Amniotic epithelial cell (primary cell): ENCODE results near the gene DAB2IP.

Source experiments
- DNase-seq: peaks from one replicate; pipeline ENCODE4 v3.0.0-alpha.2; 2010; ENCODE audit warnings: low read depth

DAB2IP gene

GRCh38 chr9:121744687-121745395, 93.4 kb downstream of the DAB2IP start:
- peak; percentile 14 for DNase-seq

DNA sequence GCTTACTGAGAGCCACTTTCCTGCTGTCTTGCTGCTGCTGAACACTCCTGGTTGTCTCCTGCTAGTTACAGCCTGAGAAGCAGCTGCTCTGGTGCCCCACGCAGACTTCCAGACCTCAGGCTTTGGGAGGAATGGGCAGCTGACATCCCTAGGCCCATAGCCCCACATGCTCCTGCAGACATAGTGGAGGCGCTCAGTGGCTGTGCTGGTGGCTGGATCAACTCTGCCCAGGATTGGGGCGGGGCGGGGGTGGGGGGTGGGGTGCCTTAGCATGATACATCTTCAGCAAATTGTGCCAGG, 93.9 kb downstream of the DAB2IP start:
- DNase-seq = no peak

GRCh38 chr9:121746411-121746810, 95.0 kb downstream of the DAB2IP start:
- no peak for DNase-seq

- no peak for DNase-seq
These were observed 95.4 kb downstream of the DAB2IP start for GRCh38 chr9:121746866-121747265.

GRCh38 chr9:121748074-121748473, 96.6 kb downstream of the DAB2IP start:
- no peak for DNase-seq

DNA sequence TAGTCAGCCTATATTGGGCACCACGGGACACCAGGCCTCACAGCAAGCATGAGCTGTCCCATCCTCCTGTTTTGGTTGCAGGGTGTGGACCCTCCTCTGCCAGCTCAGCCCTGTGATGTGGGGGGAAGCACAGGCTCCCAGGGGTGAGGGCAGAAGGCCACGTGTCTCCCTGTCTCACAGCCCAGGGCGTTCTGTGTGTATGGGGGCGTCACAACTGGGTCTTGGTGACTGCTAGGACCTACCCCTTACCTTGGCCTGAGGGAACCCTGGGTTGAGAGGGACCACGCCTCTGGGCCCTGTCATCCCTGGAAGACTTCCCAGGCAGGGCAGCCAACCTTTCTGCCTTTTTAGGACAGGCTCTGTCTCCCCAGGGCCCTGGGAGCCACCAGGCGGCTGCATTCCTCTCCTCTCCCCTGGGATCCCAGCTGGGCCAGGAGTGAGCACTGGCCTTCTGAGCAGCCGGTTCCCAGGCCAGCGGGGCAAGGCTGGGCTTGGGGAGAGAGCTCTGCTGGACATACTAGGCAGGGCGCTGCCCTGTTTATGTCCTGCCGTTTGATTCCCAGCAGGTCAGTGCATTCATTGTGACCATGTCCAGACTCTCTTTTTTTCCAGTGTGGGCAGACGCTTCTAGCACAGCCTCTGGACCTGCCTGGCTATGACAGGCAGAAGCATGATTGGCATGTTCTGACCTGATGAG, 97.4 kb downstream of the DAB2IP start:
- no peak for DNase-seq

DNA sequence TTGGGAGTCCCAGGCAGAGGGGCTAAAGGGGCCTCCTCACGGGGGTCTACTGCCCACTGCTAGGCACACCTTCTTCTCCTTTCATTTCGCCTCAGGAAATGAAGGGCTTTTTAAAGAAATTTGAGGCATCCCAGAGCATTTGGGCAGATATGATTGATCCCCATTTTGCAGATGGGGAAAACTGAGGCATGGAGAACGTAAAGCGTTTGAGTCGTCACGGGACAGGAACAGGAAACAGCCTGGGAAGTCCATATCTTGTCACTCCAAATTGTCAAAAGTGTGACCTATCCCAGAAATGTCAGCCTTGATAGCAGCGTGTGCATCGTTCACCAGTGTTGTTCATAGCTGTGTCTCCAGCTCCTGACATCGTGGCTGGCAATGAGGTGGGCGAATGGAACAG, 98.2 kb downstream of the DAB2IP start:
- DNase-seq = no peak

- DNase-seq = no peak
These were observed 98.9 kb downstream of the DAB2IP start for GRCh38 chr9:121750259-121750714.

DNA sequence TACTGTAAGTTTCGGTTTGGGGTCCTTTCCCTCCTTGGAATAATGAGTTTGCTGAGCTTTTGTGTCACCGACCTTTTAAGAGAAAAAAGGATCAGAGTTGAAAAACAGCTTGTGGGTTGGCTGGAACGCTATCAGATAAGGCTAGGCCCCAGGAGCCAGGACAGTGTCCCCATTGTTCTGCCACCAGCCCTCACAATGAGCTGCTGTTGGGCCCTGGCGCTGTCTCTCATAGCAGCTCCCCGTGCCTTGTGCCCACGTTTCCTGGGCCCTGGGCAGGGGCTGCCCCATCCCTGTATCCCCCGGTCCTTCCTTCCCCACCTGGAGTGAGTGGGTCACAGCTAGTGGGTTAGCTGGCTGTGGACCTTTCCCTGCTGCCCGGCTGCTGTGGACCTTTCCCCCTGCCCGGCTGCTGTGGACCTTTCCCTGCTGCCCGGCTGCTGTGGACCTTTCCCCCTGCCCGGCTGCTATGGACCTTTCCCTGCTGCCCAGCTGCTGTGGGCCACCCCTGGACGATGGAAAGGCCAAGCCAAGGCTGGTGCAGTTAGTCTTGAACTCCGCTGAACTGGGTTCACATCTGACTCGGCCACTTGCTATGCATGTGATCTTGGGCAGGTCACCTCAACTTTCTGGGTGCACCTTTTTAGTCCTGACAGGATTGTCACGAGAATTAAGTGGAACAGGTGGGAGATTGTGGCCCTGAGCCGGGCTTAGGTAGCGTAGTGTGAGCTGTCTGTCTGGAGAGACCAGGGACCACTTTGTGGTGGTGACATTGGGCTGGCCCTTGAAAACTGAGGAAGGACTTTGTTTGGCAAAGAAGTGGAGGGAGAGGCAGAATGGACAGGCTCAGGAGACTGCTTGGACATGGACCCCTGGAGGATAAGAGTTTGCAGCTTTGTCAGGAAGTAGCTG, 99.5 kb downstream of the DAB2IP start:
- DNase-seq = no peak

DNA sequence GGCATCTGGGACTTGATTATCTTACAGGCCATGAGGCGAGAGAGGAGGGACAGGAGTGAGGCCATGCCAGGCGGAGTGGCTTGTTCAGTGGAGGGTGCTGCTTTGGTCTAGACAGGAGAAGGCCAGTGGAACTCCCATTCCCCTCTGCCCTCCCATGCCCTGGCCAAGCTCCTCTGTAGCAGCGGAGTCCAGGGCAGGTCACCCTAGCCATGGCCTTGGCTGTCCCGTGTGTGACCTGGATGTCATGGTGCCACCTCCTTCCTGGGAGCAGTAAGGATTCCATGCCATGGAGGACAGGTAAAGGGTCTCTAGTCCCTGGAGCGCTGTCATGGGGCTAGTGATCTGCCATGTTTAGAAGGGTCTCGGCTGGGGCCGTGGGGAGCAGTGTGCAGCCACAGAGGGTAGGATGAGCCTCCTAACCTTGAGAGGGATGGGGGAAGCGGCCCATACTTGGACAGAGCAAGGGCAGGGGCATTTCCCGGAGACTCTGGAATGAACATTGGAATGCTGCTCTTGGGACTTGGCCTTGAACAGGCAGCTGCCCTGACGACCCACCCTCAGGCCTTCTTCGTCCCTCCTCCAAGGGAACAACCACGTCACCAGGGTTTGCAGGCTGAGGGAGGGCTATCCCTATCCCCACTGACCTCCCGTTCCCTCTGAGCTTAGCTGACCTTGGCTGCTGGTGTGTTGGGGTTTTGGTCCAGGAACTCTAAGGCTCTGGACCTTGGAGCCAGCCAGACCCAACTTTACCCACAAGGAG, 100.4 kb downstream of the DAB2IP start:
- no peak for DNase-seq

DNA sequence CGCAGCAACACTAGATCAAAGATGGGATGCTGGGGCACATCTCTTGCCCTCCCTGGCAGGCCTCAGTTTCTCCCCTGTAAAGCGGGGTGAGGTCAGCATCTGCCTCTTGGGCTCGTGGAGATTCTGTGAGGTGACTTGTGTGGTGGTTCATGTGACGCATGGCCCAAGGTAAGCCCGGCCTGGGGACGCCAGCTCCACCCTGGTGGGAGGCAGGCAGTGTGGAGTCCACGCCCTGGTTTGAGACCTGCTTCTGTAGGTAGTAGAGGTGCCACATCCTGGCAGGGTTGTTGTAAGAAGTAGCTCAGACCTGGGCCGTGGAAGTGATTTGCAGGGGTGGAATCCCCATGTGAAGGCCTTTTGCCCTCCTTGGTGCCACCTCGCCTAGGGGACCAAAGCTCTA, 101.5 kb downstream of the DAB2IP start:
- no peak for DNase-seq

GRCh38 chr9:121753802-121754654, 102.6 kb downstream of the DAB2IP start:
- no peak for DNase-seq

DNA sequence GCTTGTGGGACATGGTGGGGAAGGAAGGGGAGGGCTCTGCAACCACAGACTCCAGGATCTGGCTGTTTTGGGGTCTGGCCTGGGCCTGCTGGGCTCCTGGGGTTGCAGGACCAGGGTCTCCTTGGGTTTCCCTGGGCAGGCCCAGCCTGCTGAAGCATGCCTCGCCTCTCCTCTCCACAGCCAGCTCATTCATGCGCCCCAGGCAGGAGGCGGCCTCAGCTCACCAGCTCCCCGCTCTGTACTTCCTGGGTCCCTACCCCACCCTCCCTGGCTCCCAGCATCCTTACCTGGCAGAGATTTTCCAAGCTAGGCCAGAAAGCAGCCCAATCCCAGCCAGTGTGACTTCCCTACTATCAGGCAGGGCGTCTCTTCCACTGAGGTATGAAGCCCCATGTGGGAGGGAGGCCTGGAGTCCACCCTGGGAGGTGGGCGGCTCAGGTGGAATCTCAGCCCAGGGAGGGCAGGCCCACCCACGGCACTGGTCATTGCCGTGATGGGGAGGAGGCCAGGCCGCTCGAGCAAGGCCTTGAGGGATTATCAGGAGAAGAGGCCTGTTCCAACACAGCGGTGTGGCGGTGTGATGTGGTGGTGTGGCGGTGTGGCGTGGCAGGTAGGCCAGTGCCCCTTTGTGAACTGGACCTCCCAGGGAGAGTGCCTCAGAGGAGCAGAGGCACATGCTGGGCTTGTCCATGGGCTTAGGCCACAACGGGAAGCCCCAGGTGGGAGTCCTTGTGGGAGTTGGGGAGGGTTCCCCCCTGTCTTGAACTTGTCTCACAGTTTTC, 103.4 kb downstream of the DAB2IP start:
- no peak for DNase-seq

DNA sequence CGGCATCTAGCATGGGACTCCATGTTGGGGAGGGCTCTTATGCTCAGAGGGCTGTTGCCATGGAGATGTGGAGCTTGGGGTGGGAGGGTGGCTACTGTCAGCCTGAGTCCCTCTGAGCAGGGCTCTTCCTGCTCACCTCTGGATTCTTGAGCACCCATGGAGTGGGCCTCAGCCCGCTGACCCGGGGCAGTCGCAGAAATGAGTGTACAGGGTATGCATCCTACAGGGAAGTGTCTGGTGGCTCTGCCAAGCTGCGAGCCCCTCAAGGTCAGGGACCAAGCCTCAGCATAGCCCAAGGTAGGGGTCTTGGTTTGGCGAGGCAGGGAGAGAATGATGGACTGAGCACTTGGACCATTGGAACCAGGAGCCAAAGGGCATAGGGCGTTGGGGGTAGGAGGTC, 104.1 kb downstream of the DAB2IP start:
- DNase-seq = no peak

- no peak for DNase-seq
These were observed 105.2 kb downstream of the DAB2IP start for GRCh38 chr9:121756474-121757280.

DNA sequence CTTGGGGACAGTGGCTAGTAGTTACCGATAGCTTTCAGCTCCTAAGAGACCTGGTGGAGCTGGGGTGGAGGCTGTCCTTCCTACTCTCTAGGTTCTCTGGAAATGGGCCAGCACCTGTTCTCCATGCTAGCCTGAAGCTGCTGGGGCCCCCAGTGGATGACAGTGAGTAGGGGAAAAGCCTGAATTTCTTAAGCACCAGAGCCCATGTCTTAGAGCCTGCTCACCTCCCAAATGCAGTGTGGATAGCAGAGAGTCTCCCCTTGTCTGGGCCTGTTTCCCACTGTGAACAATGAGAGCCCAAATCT, 105.8 kb downstream of the DAB2IP start:
- no peak for DNase-seq

DNA sequence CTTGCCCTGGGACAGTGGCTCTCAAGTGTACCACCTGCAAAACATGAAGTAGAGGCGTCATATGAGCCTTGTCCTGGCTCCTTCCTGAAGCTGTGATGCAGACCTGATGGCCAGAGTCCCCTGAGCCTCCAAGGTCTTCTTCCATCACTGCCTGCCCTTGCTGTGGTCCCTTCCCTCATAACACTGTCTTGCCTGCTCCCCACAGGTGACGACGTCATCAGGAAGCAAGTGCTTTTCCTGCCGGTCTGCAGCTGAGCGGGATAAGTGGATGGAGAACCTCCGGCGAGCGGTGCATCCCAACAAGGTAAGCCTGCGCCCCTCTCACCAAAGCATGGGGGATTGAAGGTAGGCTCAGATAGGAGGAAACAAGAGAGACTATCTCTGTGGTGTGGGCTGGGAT, 107.3 kb downstream of the DAB2IP start:
- no peak for DNase-seq

- DNase-seq = no peak
These were observed 108.6 kb downstream of the DAB2IP start for GRCh38 chr9:121759996-121760395.

DNA sequence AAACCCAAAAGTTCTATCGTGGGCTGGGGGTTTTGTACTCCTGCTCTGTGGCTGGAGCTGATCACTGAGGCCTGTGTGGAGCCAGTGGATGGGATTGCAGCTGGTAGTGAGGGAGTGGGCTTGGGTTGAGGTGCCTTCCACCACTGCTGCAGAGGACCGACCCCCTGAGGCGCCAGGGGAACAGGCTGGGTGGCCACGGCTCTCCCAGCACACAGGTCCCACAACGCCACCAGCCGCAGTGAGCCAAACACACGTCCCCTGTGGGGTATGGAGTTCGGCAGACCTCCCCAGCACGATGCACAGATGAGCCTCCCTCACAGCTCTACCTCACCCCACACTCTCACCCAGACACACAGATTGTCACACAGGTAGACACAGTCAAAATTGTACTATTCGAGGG, 109.1 kb downstream of the DAB2IP start:
- DNase-seq = no peak

GRCh38 chr9:121763131-121763530, 111.7 kb downstream of the DAB2IP start:
- DNase-seq = no peak
